ENCODE measurements around the gene GRHPR.

The GRHPR gene

DNA sequence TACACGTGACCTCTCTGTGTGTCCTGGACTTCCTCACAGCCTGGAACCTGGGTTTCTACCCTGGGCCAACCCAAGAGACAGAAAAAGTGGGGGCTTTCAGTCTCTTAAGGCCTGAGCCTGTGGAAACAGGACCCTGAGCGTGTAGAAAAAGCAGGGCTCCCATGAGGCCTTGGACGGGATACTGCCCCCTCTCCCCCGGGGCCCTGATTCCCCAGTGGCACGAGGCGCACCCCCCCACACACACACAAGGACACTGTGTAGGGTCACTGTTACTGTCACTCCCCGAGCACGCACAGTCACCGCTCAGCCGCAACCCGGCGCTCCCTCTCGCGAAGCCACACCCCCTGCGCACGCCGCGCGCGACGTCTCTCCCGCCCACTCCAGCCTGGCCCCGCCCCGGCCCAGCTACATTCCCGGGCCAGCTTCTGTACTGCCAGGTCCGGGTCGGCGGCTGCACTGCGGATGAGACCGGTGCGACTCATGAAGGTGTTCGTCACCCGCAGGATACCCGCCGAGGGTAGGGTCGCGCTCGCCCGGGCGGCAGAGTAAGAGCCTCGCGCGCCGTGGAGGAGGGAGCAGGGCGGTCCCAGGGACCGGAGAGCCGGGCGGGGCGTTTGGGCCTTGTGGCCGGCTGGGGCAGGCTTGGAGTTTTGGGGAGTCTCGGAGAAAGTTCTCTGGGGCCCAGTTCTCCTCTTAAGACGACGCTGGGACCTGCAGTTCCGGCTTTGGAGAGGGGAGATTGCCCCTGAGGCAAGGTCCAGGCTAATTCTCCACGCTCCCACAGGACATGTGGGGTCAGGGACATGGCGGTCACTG, at the start of gene GRHPR:
Gene GRHPR (plus strand): TSS at position 408 of the 816 bp plus-strand sequence. CDS start 55 bp downstream, at position 463.
- TF ChIP-seq, protein P1, sequence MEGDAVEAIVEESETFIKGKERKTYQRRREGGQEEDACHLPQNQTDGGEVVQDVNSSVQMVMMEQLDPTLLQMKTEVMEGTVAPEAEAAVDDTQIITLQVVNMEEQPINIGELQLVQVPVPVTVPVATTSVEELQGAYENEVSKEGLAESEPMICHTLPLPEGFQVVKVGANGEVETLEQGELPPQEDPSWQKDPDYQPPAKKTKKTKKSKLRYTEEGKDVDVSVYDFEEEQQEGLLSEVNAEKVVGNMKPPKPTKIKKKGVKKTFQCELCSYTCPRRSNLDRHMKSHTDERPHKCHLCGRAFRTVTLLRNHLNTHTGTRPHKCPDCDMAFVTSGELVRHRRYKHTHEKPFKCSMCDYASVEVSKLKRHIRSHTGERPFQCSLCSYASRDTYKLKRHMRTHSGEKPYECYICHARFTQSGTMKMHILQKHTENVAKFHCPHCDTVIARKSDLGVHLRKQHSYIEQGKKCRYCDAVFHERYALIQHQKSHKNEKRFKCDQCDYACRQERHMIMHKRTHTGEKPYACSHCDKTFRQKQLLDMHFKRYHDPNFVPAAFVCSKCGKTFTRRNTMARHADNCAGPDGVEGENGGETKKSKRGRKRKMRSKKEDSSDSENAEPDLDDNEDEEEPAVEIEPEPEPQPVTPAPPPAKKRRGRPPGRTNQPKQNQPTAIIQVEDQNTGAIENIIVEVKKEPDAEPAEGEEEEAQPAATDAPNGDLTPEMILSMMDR (IDR thresholded peaks at IDR 0.05; ENCODE audit: low read depth, low read length): no peak
- DNase-seq (ENCODE audit: low read depth, low spot score): peak; percentile 67
- in situ Hi-C loops (cut with HindIII; ENCODE audit: low sequenced_read_pairs): no loop called here
- H3K4me3 ChIP-seq (ENCODE audit: low read depth, low read length): peak within 1 kb of the TSS; percentile 80

- H3K4me3 ChIP-seq (ENCODE audit: low read depth, low read length): no peak overlapping the region
- in situ Hi-C loops (cut with HindIII; ENCODE audit: low sequenced_read_pairs): no loop called here
- TF ChIP-seq, protein P1 (IDR thresholded peaks at IDR 0.05; ENCODE audit: low read depth, low read length): no peak
- DNase-seq (ENCODE audit: low read depth, low spot score): no peak
Observed at GRCh38 chr9:37372839-37373238, 49.7 kb upstream of the GRHPR start.

DNA sequence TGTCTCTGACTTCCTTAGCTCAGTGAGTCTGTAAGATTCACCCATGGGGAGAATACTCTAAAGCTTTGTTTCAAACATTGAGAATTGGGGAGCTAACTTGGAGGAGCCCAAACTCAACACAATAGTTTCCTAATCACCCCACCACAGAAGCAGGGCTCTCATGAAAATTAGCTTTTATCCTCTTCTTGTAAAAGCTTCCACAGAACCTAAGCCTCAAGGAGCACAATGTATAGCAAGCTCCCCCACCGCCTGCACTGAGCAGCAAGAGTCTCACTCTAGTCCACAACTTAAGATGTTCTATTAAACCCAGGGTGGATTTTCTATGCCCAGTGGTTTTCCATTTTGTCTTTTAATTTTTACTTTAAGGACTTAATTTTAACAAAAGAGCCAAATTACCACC, 48.9 kb upstream of the GRHPR start:
- H3K4me3 ChIP-seq (ENCODE audit: low read depth, low read length): no peak overlapping the region
- no peak for DNase-seq (ENCODE audit: low read depth, low spot score)
- in situ Hi-C loops (cut with HindIII; ENCODE audit: low sequenced_read_pairs): no loop called here
- TF ChIP-seq, protein P1 (IDR thresholded peaks at IDR 0.05; ENCODE audit: low read depth, low read length): no peak

DNA sequence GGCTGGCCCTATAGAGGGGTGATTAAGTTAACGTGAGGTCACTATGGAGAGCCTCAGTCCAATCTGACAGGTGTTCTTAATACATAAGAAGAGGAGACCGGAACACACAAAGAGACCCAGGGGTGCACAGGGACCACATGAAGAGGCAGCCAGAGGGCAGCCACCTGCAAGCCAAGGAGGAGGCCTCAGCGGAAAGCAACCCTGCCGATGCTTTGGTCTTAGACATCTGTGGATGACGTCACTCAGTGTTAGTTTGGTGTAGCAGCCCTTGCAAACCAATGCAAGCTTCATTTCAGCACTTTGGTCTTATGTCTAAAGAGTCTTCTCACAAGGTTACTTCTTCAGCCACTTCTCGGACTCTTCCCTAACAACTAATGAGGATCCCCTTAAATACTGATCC, 47.6 kb upstream of the GRHPR start:
- in situ Hi-C loops (cut with HindIII; ENCODE audit: low sequenced_read_pairs): no loop called here
- no peak overlapping the region for H3K4me3 ChIP-seq (ENCODE audit: low read depth, low read length)
- DNase-seq (ENCODE audit: low read depth, low spot score): no peak
- TF ChIP-seq, protein P1 (IDR thresholded peaks at IDR 0.05; ENCODE audit: low read depth, low read length): no peak

GRCh38 chr9:37377688-37378612, 44.5 kb upstream of the GRHPR start:
- DNase-seq (ENCODE audit: low read depth, low spot score): no peak

DNA sequence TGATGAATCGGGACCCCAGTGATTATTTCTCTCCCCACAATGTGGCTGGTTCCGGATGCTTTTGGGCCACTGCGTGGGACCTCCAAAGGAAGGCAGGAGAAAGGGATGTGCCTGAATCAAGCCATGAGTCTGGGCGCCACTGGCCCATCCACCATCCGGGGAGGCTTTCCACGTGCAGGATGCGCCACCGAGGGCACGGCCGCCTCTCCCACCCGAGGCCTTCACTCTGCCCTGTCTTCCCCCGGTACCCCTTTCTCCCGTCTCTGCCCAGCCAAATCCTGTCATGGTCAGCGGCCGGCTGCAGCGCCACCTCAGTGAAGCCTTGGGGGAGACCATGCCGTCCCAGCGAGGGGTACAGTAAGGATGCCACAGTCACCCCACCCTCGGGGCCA, 43.9 kb upstream of the GRHPR start:
- TF ChIP-seq, protein P1 (IDR thresholded peaks at IDR 0.05; ENCODE audit: low read depth, low read length): no peak
- in situ Hi-C loops (cut with HindIII; ENCODE audit: low sequenced_read_pairs): no loop called here
- DNase-seq (ENCODE audit: low read depth, low spot score): no peak

More at GRCh38 chr9:37377688-37378612, 44.5 kb upstream of the GRHPR start:
- no peak overlapping the region for H3K4me3 ChIP-seq (ENCODE audit: low read depth, low read length)
- in situ Hi-C loops (cut with HindIII; ENCODE audit: low sequenced_read_pairs): no loop called here
- TF ChIP-seq, protein P1 (IDR thresholded peaks at IDR 0.05; ENCODE audit: low read depth, low read length): no peak

More for the DNA sequence above, 43.9 kb upstream of the GRHPR start:
- no peak overlapping the region for H3K4me3 ChIP-seq (ENCODE audit: low read depth, low read length)

Measured in astrocyte of the spinal cord (primary cell).